Measurements from ENCODE around the gene BLID. TPM values are rescaled to one million over a fixed set of nuclear protein-coding genes. Genes with fewer than 3 reads are reported as not detected.

BLID gene
- total RNA-seq, 2 donors from 2014 or later: not detected

DNA sequence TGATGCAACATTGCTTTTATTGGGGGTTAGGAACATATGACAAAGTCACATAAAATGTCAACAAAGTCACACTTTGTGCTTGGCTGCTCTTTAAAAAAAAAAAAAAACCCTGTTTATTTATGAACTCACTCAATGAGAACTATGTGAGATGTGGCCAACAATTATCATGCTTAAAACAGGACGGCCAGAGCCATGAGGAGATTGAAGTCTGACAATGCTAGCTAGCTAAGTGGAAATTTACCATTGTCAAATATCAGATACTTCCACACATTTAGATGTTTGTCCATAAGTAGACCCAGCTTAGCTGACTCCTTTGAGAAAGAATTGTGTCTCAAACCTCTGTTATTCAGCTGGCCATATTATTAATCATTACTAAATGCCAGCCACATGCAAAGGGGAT lies 26.9 kb downstream of the BLID start:
- TF ChIP-seq CTCF (IDR thresholded peaks at IDR 0.05): no peak
- H3K27me3 ChIP-seq: no peaks in the 10 kb centered on the region
- H3K9me3 ChIP-seq: no peaks in the 10 kb centered on the region
- H3K4me3 ChIP-seq: no peak overlapping the region
- no peaks in the 10 kb centered on the region for H3K4me1 ChIP-seq
- intact Hi-C loops (cut with DNase I): no loop called here
- no peaks in the 10 kb centered on the region for H3K36me3 ChIP-seq
- H3K9ac ChIP-seq (ENCODE audit: low read depth in 2 of 2, low read length in 2 of 2): no peak overlapping the region
- H3K27ac ChIP-seq: no peak overlapping the region
- DNase-seq: no peak

GRCh38 chr11:122085712-122086111 lies 30.3 kb downstream of the BLID start:
- Histone ChIP-seq H3K36me3 (no peaks in the 10 kb centered on the region), H3K9me3 (no peaks in the 10 kb centered on the region), H3K27ac (no peak overlapping the region)

DNA sequence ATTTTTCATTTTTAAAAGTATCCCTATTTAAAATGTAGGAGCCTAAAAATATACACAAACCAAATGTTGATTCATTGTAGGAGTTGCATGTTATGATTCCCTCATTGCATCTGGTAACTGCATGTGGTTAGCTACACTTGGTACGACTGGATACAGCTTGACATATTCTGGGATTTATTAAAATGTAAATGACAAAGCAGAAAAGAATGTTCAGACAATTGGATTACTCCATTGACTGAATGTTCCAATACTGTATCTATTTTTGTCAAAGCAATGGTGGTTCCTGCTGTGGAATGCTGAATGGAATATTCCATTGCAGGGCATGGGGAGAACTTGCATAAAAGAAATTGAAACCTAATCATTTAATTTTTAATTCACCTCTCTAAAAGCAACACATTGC lies 30.8 kb downstream of the BLID start:
- Histone ChIP-seq H3K4me1 (no peaks in the 10 kb centered on the region), H3K9ac (ENCODE audit: low read depth in 2 of 2, low read length in 2 of 2) (no peak overlapping the region), H3K4me3 (no peak overlapping the region), H3K27me3 (no peaks in the 10 kb centered on the region), H3K36me3 (no peaks in the 10 kb centered on the region), H3K27ac (no peak overlapping the region), H3K9me3 (no peaks in the 10 kb centered on the region)
- intact Hi-C loops (cut with DNase I): no loop called here
- no peak for DNase-seq
- TF ChIP-seq CTCF (IDR thresholded peaks at IDR 0.05): no peak

More at GRCh38 chr11:122085712-122086111, 30.3 kb downstream of the BLID start:
- DNase-seq: no peak
- Histone ChIP-seq H3K27me3 (no peaks in the 10 kb centered on the region), H3K9ac (ENCODE audit: low read depth in 2 of 2, low read length in 2 of 2) (no peak overlapping the region), H3K4me3 (no peak overlapping the region), H3K4me1 (no peaks in the 10 kb centered on the region)
- intact Hi-C loops (cut with DNase I): no loop called here
- no peak for TF ChIP-seq CTCF (IDR thresholded peaks at IDR 0.05)

DNA sequence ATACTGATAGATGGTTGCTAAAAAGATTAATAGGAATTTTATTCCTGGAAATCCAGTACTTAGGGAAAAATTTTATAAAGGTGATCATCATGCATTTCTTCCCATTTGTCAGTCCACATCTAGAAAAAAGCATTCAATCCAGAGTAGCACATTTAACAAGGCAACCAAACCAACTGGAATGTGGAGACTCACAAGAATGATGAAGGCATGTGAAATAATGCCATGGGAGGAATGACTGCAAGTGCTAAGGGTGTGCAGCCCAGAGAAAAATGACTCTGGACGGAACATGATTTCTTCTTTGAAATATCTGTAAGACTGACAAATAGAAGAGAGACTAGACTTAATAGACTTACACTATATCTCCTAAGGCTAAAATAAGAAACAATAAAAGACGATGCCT lies 33.8 kb downstream of the BLID start:
- TF ChIP-seq CTCF (IDR thresholded peaks at IDR 0.05): no peak
- intact Hi-C loops (cut with DNase I): no loop called here
- Histone ChIP-seq H3K4me1 (no peaks in the 10 kb centered on the region), H3K9ac (ENCODE audit: low read depth in 2 of 2, low read length in 2 of 2) (no peak overlapping the region), H3K27ac (no peak overlapping the region), H3K36me3 (no peaks in the 10 kb centered on the region), H3K4me3 (no peak overlapping the region), H3K9me3 (no peaks in the 10 kb centered on the region), H3K27me3 (no peaks in the 10 kb centered on the region)
- no peak for DNase-seq

- Histone ChIP-seq H3K9ac (ENCODE audit: low read depth in 2 of 2, low read length in 2 of 2) (no peak overlapping the region), H3K36me3 (no peaks in the 10 kb centered on the region), H3K9me3 (no peaks in the 10 kb centered on the region), H3K27ac (no peak overlapping the region), H3K4me1 (no peaks in the 10 kb centered on the region), H3K4me3 (no peak overlapping the region), H3K27me3 (no peaks in the 10 kb centered on the region)
- intact Hi-C loops (cut with DNase I): no loop called here
- DNase-seq: no peak
- no peak for TF ChIP-seq CTCF (IDR thresholded peaks at IDR 0.05)
Measured at GRCh38 chr11:122081073-122081472, 34.9 kb downstream of the BLID start.

DNA sequence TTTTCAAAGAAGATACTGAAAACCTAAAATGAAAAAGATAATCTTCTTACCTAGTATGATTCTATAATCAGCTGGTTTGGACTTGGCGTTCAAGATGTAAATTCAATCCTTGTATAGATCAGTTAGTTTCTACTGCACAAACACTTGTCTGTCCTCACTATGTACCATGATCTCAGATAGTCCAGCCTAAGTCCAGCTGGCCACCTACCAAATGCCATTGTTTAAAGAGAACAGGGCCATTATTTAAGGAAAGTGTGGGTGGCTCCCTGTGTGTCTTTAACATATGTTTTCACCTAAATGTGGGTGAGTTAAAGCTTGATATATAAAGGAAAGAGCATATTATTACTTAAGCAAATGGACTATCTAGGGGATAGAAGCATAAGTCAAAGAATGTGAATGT lies 38.6 kb downstream of the BLID start:
- H3K4me1 ChIP-seq: no peaks in the 10 kb centered on the region
- H3K9me3 ChIP-seq: no peaks in the 10 kb centered on the region
- H3K27me3 ChIP-seq: no peaks in the 10 kb centered on the region
- intact Hi-C loops (cut with DNase I): no loop called here
- H3K27ac ChIP-seq: no peak overlapping the region
- H3K36me3 ChIP-seq: no peaks in the 10 kb centered on the region
- DNase-seq: no peak
- no peak overlapping the region for H3K4me3 ChIP-seq
- TF ChIP-seq CTCF (IDR thresholded peaks at IDR 0.05): no peak
- H3K9ac ChIP-seq (ENCODE audit: low read depth in 2 of 2, low read length in 2 of 2): no peak overlapping the region

Measured in colonic mucosa (tissue), 4 donors.